Liver (tissue), 3 donors: ENCODE data around the gene BCHE.

Experiments
- ATF3 ChIP-seq: IDR thresholded peaks from 2 replicates; pipeline ENCODE4 v1.6.1; 2016; ENCODE audit warnings: antibody characterized with exemption
- CTCF ChIP-seq: fragments of 150-350 bp; IDR thresholded peaks from 2 replicates; pipeline ENCODE4 v1.5.1; 2017; ENCODE audit warnings: improper control_type of control experiment, low read depth, low read length; ENCODE audit not compliant: missing input control
- RAD21 ChIP-seq, 2 donors: IDR thresholded peaks; 2 replicates each; pipeline ENCODE4 v1.6.1; 2016; ENCODE audit warnings: antibody characterized with exemption in 2 of 2, mild to moderate bottlenecking in 2 of 2
- REST ChIP-seq: IDR thresholded peaks from 2 replicates; pipeline ENCODE4 v1.6.1; 2016; ENCODE audit warnings: antibody characterized with exemption, mild to moderate bottlenecking
- SP1 ChIP-seq: IDR thresholded peaks from 2 replicates; pipeline ENCODE4 v1.6.1; 2018; ENCODE audit warnings: antibody characterized with exemption, mild to moderate bottlenecking
- ZBTB33 ChIP-seq: IDR thresholded peaks from 2 replicates; pipeline ENCODE4 v1.6.1; 2016; ENCODE audit warnings: antibody characterized with exemption
- donor health status: healthy.
- donor health status: healthy.

- TF ChIP-seq CTCF (no peak), REST (no peak), ZBTB33 (no peak), SP1 (no peak), ATF3 (no peak), RAD21 (IDR thresholded peaks at IDR 0.05) (no peak)
Observed at GRCh38 chr3:165778456-165778855, 58.8 kb downstream of the BCHE start.
